DOHH2 (cell line): ENCODE data around the gene ENDOG.
A peak's percentile ranks its signal among the peaks of the same experiment; 100 is the strongest.

Source experiments
- H3F3A ChIP-seq: fragments of 200-600 bp; sonication (generic), shearing (Covaris generic); 2 replicates; pipeline ENCODE4 v1.6.0; 2016; ENCODE audit warnings: antibody characterized with exemption, mild to moderate bottlenecking; ENCODE audit not compliant: control insufficient read depth, insufficient read depth
- H3K27ac ChIP-seq: fragments of 200-600 bp; sonication (generic); 2 replicates; pipeline ENCODE4 v1.5.1; 2014; ENCODE audit warnings: low read depth, mild to moderate bottlenecking, low read length, moderate library complexity
- H3K27me3 ChIP-seq: fragments of 200-600 bp; sonication (generic); 2 replicates; pipeline ENCODE4 v1.6.1; 2014; ENCODE audit warnings: mild to moderate bottlenecking, low read length, mixed read lengths; ENCODE audit not compliant: control insufficient read depth
- H3K36me3 ChIP-seq: fragments of 200-600 bp; sonication (generic); 2 replicates; pipeline ENCODE4 v1.6.1; 2014; ENCODE audit warnings: mild to moderate bottlenecking, low read length, moderate library complexity, mixed read lengths; ENCODE audit not compliant: control insufficient read depth
- H3K4me1 ChIP-seq: fragments of 200-600 bp; sonication (generic); 2 replicates; pipeline ENCODE4 v1.6.1; 2014; ENCODE audit warnings: mild to moderate bottlenecking, low read length, mixed read lengths; ENCODE audit not compliant: control insufficient read depth
- H3K4me2 ChIP-seq: fragments of 200-600 bp; sonication (generic); 2 replicates; pipeline ENCODE4 v1.6.0; 2014; ENCODE audit warnings: mild to moderate bottlenecking, low read length, moderate library complexity
- H3K4me3 ChIP-seq: fragments of 200-600 bp; sonication (generic); 2 replicates; pipeline ENCODE4 v1.5.1; 2014; ENCODE audit warnings: mild to moderate bottlenecking, low read length, mixed read lengths
- H3K79me2 ChIP-seq: fragments of 200-600 bp; sonication (generic); 2 replicates; pipeline ENCODE4 v1.6.1; 2014; ENCODE audit warnings: mild to moderate bottlenecking, low read length, mixed read lengths; ENCODE audit not compliant: control insufficient read depth
- H3K9me2 ChIP-seq: fragments of 200-600 bp; sonication (generic); replicated peaks from 2 replicates; pipeline ENCODE4 v1.6.1; 2014; ENCODE audit warnings: mild to moderate bottlenecking, low read length, mixed read lengths; ENCODE audit not compliant: control insufficient read depth
- H3K9me3 ChIP-seq: fragments of 200-600 bp; sonication (generic); 2 replicates; pipeline ENCODE4 v1.6.1; 2014; ENCODE audit warnings: antibody characterized with exemption, low read length, mixed read lengths; ENCODE audit not compliant: control insufficient read depth, insufficient read depth
- H4K20me1 ChIP-seq: fragments of 200-600 bp; sonication (generic); 2 replicates; pipeline ENCODE4 v1.6.0; 2014; ENCODE audit warnings: low read depth, mild to moderate bottlenecking, antibody characterized with exemption, low read length, moderate library complexity; ENCODE audit not compliant: control insufficient read depth, insufficient read depth
- CTCF ChIP-seq: fragments of 200-600 bp; sonication (generic); IDR thresholded peaks from one replicate; pipeline ENCODE4 v1.5.1; 2014; ENCODE audit warnings: antibody characterized with exemption, mild to moderate bottlenecking, low read depth, low read length; ENCODE audit not compliant: poor library complexity, severe bottlenecking
- EZH2phosphoT487 ChIP-seq: fragments of 200-600 bp; sonication (generic); IDR thresholded peaks from 2 replicates; pipeline ENCODE4 v1.6.1; 2017; ENCODE audit warnings: borderline replicate concordance, mild to moderate bottlenecking, antibody characterized with exemption, low read length, moderate library complexity, mixed read lengths

ENDOG gene

GRCh38 chr9:128788445-128788844, 29.9 kb upstream of the ENDOG start:
- Histone ChIP-seq H3K36me3 (peaks cover 41% of the 10 kb centered on the region), H3K9me3 (no peaks in the 10 kb centered on the region), H3K9me2 (no peaks in the 10 kb centered on the region), H3F3A (peaks cover 7% of the 10 kb centered on the region), H3K27ac (no peak overlapping the region), H3K27me3 (no peaks in the 10 kb centered on the region), H4K20me1 (no peaks in the 10 kb centered on the region), H3K4me1 (peaks cover 25% of the 10 kb centered on the region), H3K4me3 (peak overlapping the region; percentile 85), H3K79me2 (peaks cover 22% of the 10 kb centered on the region), H3K4me2 (peak overlapping the region; percentile 86)
- no peak for TF ChIP-seq CTCF
- TF ChIP-seq EZH2phosphoT487, result no peak

GRCh38 chr9:128790536-128790935, 27.8 kb upstream of the ENDOG start:
- H3K27ac ChIP-seq, result no peak overlapping the region
- no peaks in the 10 kb centered on the region for H4K20me1 ChIP-seq
- no peaks in the 10 kb centered on the region for H3K9me3 ChIP-seq
- H3K4me3 ChIP-seq, result no peak overlapping the region
- H3K79me2 ChIP-seq, result peaks cover 22% of the 10 kb centered on the region
- peaks cover 4% of the 10 kb centered on the region; the same call in 1 of the 2 replicates for H3F3A ChIP-seq
- no peaks in the 10 kb centered on the region for H3K9me2 ChIP-seq
- peaks cover 18% of the 10 kb centered on the region for H3K4me1 ChIP-seq
- H3K4me2 ChIP-seq, result no peak overlapping the region
- H3K36me3 ChIP-seq, result peaks cover 56% of the 10 kb centered on the region
- no peaks in the 10 kb centered on the region for H3K27me3 ChIP-seq
- TF ChIP-seq CTCF (no peak), EZH2phosphoT487 (no peak)

DNA sequence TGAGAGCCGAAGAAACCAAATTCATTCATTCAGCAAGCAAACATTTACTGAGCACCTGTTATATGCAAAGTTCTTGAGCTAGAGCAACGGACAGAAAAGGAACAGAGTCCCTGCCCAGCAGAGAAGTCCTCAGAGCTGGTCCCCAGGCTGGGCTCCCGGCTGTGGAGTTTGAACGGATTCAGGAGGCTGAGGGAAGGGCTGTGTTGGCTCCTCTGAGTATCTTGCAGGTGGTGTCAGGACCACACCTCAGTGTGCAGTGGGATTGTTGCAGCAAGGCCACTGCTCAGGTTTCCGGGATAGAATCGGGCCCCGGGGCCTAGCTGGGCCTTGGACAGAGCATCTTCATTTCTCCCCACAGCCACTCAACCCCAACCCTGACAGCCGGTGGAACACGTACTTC, 26.2 kb upstream of the ENDOG start:
- Histone ChIP-seq H3K4me3 (no peak overlapping the region), H4K20me1 (no peaks in the 10 kb centered on the region), H3K79me2 (peaks cover 21% of the 10 kb centered on the region), H3K27me3 (no peaks in the 10 kb centered on the region), H3K9me2 (no peaks in the 10 kb centered on the region), H3K27ac (no peak overlapping the region), H3K9me3 (no peaks in the 10 kb centered on the region), H3F3A (no peaks in the 10 kb centered on the region), H3K4me1 (peaks cover 9% of the 10 kb centered on the region), H3K36me3 (peaks cover 64% of the 10 kb centered on the region), H3K4me2 (no peak overlapping the region)
- TF ChIP-seq CTCF, result no peak
